ENCODE data around the gene CEMIP.

DNA sequence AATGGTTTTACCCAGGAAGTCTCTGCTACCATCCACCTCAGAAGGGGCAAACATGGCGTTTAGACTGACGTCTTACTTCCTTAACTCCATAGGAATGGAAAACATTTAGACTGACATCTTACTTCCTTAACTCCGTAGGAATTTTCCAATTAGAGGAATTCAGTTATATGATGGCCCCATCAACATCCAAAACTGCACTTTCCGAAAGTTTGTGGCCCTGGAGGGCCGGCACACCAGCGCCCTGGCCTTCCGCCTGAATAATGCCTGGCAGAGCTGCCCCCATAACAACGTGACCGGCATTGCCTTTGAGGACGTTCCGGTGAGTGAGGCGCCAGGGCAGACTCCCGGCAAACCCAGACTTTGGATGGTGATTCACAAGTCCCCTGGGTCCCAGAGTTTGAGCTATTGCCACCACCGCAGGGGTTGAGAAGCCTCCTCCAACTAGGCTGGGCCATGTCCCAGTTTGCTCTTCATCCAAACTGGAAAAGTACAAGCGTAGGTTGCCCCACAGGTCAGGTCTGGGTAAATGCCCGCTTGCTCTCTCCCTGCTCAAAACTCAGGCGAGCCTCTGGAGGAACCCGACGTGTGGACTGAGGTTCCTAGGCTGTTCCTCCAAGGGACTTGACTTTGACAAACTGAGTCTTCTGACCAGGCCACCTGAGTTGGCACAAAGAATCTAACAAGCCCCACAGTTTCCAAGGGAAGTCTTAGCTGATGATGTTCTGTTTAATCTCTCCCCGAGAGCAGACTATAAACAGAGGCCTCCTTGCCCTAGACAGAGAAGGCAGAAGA lies 152.7 kb downstream of the CEMIP start:
- TF ChIP-seq, protein P1, sequence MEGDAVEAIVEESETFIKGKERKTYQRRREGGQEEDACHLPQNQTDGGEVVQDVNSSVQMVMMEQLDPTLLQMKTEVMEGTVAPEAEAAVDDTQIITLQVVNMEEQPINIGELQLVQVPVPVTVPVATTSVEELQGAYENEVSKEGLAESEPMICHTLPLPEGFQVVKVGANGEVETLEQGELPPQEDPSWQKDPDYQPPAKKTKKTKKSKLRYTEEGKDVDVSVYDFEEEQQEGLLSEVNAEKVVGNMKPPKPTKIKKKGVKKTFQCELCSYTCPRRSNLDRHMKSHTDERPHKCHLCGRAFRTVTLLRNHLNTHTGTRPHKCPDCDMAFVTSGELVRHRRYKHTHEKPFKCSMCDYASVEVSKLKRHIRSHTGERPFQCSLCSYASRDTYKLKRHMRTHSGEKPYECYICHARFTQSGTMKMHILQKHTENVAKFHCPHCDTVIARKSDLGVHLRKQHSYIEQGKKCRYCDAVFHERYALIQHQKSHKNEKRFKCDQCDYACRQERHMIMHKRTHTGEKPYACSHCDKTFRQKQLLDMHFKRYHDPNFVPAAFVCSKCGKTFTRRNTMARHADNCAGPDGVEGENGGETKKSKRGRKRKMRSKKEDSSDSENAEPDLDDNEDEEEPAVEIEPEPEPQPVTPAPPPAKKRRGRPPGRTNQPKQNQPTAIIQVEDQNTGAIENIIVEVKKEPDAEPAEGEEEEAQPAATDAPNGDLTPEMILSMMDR (conservative IDR thresholded peaks at IDR 0.05; ENCODE audit: low read depth, low read length), result no peak
- TF ChIP-seq EZH2 (IDR thresholded peaks at IDR 0.05; ENCODE audit: low read length, unreplicated experiment) (no peak), EZH2phosphoT487 (IDR thresholded peaks at IDR 0.05; ENCODE audit: borderline replicate concordance, low read length) (no peak)

All from PC-3 (cell line).